Bronchial epithelial cell (primary cell): Measurements from ENCODE around the gene EXOSC7. TPM values are rescaled to one million over a fixed set of nuclear protein-coding genes. Genes with fewer than 3 reads are reported as not detected.

Source experiments
- DNase-seq: peaks from one replicate; pipeline ENCODE4 v3.0.0-alpha.2; 2010; ENCODE audit warnings: low read depth
- FAIRE-seq: peaks from 2 replicates; lab custom pipeline; 2011; peaks lifted over from hg19 to GRCh38; lab: Jason Lieb, UNC
- H3K27me3 ChIP-seq: 2 replicates; pipeline ENCODE4 v1.5.1; 2011; ENCODE audit warnings: low read length; ENCODE audit not compliant: control insufficient read depth, insufficient read depth
- H3K36me3 ChIP-seq: 2 replicates; pipeline ENCODE4 v1.5.1; 2011; ENCODE audit warnings: low read length; ENCODE audit not compliant: control insufficient read depth, insufficient read depth
- H3K4me3 ChIP-seq: 2 replicates; pipeline ENCODE4 v1.5.1; 2011; ENCODE audit warnings: mild to moderate bottlenecking, low read depth, low read length, control low read depth
- total RNA-seq: library from RNA; depleted of rRNA; stranded (reverse); fragments of >200 nt; gene quantifications from 2 replicates; pipeline ENCODE4 v1.2.1, GENCODE V29; 2014
- TF ChIP-seq, protein P1 (sequence below): IDR thresholded peaks from 2 replicates; pipeline ENCODE4 v1.5.1; 2011; ENCODE audit warnings: mild to moderate bottlenecking, moderate library complexity, low read length, control low read depth, inconsistent platforms; ENCODE audit not compliant: insufficient read depth, severe bottlenecking

EXOSC7 gene
- total RNA-seq, 1 donor from 2014 or later = 70.3 TPM

DNA sequence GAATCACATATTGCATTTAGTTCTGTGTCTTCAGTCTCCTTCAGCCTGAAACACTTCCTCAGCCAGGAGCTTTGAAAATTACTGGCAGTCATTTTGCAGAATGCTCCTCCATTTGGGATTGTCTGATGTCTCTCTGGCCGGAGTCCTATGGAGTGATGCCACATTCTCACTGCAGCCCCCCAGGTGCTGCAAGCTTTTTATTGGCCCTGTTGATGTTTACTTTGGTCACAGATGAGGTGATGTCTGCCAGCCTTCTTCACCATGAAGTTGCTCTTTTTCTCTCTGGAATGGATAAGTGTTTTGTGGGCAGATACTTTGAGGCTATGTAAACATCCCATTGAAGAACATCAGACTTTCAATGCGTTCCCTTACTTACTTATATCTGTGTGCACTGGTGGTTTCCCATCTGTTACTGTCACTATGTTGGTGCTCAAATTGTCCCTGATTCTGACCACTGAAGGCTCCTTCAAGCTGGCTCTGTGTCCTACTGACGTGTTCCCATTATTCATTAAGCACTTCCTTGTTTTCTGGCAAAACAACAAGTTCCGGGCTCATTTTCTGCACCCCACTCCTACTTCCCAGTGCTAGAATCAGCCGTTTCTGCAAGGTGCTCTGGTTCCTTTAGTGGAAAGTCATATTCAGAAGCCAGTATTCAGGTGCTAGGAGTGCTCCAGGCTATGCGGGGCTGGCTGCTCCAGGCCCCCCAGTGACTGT is 48.7 kb downstream of the EXOSC7 start:
- no peak for DNase-seq
- H3K27me3 ChIP-seq = no peaks in the 10 kb centered on the region
- peak; percentile 13 for FAIRE-seq
- no peaks in the 10 kb centered on the region for H3K36me3 ChIP-seq
- no peak overlapping the region for H3K4me3 ChIP-seq
- TF ChIP-seq, protein P1, sequence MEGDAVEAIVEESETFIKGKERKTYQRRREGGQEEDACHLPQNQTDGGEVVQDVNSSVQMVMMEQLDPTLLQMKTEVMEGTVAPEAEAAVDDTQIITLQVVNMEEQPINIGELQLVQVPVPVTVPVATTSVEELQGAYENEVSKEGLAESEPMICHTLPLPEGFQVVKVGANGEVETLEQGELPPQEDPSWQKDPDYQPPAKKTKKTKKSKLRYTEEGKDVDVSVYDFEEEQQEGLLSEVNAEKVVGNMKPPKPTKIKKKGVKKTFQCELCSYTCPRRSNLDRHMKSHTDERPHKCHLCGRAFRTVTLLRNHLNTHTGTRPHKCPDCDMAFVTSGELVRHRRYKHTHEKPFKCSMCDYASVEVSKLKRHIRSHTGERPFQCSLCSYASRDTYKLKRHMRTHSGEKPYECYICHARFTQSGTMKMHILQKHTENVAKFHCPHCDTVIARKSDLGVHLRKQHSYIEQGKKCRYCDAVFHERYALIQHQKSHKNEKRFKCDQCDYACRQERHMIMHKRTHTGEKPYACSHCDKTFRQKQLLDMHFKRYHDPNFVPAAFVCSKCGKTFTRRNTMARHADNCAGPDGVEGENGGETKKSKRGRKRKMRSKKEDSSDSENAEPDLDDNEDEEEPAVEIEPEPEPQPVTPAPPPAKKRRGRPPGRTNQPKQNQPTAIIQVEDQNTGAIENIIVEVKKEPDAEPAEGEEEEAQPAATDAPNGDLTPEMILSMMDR = no peak

DNA sequence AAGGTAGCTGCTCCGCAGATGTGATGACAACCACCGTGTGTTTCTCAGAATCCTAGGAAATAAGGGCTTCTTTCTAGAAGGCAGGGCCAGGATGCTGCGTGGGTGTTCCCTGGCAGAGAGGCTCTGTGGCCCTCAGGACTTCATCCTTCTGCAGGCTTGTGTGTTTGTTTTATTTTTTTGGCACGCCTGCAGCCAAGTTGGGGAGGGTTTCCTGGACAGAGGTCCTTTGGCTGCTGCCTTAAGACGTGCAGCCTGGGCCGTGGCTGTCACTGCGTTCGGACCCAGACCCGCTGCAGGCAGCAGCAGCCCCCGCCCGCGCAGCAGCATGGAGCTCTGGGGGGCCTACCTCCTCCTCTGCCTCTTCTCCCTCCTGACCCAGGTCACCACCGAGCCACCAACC is 50.0 kb downstream of the EXOSC7 start, which contains the start of gene CLEC3B:
TSS of gene CLEC3B (plus strand) at position 266 of the 400 bp plus-strand sequence. CDS start at position 326, 60 bp downstream.
- TF ChIP-seq, protein P1 = no peak
- H3K4me3 ChIP-seq = no peak within 1 kb of the TSS
- DNase-seq (peak; percentile 31), FAIRE-seq (no peak)
- no peaks in the 10 kb centered on the region for H3K36me3 ChIP-seq
- H3K27me3 ChIP-seq = no peaks in the 10 kb centered on the region

DNA sequence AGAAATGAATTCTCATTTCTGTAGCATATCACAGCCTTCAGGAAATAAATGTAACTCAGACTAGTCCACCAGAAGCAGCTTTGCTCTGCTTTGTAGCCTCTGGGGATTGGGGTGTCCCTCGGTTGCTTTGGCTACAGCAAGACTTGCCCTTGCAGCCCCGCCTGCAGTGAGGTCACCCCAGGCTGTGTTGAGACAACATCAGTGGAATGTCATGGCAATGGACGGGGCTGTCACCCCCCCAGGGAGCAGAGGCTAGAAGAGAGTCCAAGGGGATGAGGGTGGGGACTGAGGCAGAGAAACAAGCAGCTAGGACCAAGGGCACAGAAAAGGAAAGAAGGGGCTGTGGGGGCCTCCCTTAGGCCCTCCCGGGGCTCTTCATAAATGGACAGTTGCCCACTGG is 50.9 kb downstream of the EXOSC7 start:
- no peak for FAIRE-seq

DNA sequence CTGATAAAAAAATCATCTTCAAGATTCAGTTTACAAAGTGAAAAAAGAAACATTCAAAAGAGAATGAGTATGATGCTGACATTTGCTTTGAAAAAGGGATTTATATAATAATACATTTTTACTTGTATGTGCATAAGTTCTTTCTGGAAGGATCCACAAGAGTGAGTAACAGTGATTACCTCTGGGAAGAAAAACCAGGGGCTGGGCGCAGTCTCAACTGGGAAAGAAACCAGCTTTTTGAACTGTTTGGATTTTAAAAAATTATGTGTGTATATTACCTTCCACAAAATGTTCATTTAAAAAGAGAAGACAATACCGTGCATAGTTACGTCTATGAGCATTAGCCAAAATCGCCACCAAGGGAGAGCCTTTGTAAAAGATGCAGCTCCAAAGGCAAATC is 51.4 kb downstream of the EXOSC7 start:
- TF ChIP-seq, protein P1 = no peak
- no peak for FAIRE-seq
- no peak overlapping the region for H3K4me3 ChIP-seq
- no peaks in the 10 kb centered on the region for H3K36me3 ChIP-seq
- no peak for DNase-seq
- no peaks in the 10 kb centered on the region for H3K27me3 ChIP-seq

More for the DNA sequence above, 50.9 kb downstream of the EXOSC7 start:
- Histone ChIP-seq H3K36me3 (no peaks in the 10 kb centered on the region), H3K4me3 (no peak overlapping the region), H3K27me3 (no peaks in the 10 kb centered on the region)
- TF ChIP-seq, protein P1 = no peak
- DNase-seq = peak; percentile 31

DNA sequence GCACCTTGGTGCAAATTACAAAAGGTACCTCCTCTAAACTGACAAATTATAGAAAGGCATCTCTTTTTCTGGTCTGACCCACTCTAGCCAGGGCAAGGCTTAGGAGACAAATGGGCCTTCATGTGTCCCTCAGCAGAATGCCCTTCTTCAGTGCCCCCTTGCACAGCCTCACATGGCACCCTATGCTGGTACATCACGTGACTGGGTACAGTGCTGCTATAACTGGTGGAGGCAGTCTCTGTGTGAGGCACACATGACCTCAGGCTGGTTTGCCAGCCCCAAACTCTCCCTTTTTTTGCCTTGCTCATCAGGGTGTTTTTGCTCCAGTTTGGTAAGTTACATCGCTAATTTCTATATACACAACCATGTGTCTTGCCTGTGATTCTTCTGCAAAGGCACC is 53.2 kb downstream of the EXOSC7 start:
- TF ChIP-seq, protein P1 = no peak
- no peak for DNase-seq

DNA sequence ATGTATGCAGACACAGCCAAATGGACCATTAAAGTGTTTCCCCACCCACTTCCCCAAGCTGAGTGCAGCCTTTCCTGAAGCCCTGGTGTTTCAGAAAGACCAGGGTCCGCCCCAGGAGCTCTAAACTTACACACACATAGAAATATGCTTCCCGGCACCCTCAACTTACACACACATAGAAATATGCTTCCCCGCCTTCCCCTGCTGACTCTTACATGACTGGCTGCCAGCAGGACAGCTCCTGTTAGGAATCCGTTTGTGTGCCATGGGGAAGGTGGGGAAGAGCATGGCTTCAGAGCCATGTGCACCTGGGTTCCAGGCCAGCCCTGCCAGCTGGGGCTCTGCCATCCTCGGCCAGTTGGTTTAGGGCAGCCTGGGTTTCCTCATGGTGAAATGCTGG is 53.6 kb downstream of the EXOSC7 start:
- Histone ChIP-seq H3K4me3 (no peak overlapping the region), H3K36me3 (no peaks in the 10 kb centered on the region), H3K27me3 (no peaks in the 10 kb centered on the region)
- TF ChIP-seq, protein P1 = no peak
- FAIRE-seq (no peak), DNase-seq (peak; percentile 47)

More for the DNA sequence above, 53.2 kb downstream of the EXOSC7 start:
- Histone ChIP-seq H3K36me3 (no peaks in the 10 kb centered on the region), H3K4me3 (no peak overlapping the region), H3K27me3 (no peaks in the 10 kb centered on the region)
- no peak for FAIRE-seq
